ENCODE data around the gene ZFAND3. TPM values are rescaled to one million over a fixed set of nuclear protein-coding genes. Genes with fewer than 3 reads are reported as not detected.

The ZFAND3 gene
- total and polyA plus RNA-seq, 10 of the 15 experiments (the other 5 are each of a cell fraction or from before 2014, with no cell fraction given): 0.90 to 34.4 (median 16.3) TPM

DNA sequence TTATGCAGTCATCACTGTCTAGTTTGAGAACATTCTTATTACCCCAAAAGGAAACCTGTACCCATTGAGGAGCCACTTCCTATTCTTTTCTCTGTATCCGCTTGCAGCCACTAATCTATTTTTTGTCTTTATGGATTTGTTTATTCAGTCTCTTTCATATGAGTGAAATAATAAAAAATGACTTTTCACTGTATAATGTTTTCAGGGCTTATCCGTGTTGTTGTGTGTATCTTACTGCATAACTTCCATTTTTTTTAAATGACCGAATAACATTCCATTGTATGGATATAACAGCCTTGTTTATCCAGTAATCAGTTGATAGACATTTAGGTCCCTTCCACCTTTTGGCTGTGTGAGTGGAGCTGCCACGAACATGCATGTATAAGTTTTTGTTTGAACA lies 86.6 kb downstream of the ZFAND3 start:
- intact Hi-C loops (cut with micrococcal nuclease; ENCODE audit: unreplicated experiment) (no loop called here), in situ Hi-C loops (cut with MboI) (no loop called here)
- peaks cover 49% of the 10 kb centered on the region for H3K79me2 ChIP-seq (ENCODE audit: control insufficient read depth, insufficient read depth, low read length)
- H3K4me2 ChIP-seq (ENCODE audit: control insufficient read depth, insufficient read depth): no peak overlapping the region
- 88% methylated on average over 4 of the region's 4 CpGs for WGBS (ENCODE audit: insufficient coverage, insufficient replicate concordance, low lambda C conversion rate, missing lambda C conversion rate)
- no peaks in the 10 kb centered on the region for H3K4me1 ChIP-seq (ENCODE audit: control insufficient read depth, insufficient read depth, low read length)
- H4K20me1 ChIP-seq (ENCODE audit: control insufficient read depth, insufficient read depth): no peaks in the 10 kb centered on the region; the same call in 1 of the 2 replicates
- H3K36me3 ChIP-seq (ENCODE audit: control insufficient read depth in 2 of 2, insufficient read depth in 2 of 2, low read length in 1 of 2): no peaks in the 10 kb centered on the region; a peak in 1 of 4 replicates
- POLR2A ChIA-PET: no interaction called here
- H3K9ac ChIP-seq (ENCODE audit: control insufficient read depth, insufficient read depth, low read length): no peak overlapping the region
- no peaks in the 10 kb centered on the region for H3K27me3 ChIP-seq (replicated peaks in 1 of 2; ENCODE audit: control insufficient read depth in 2 of 2, insufficient read depth in 2 of 2, low read length in 1 of 2)
- SMC1A ChIA-PET (ENCODE audit: uncharacterized antibody, unreplicated experiment): no interaction called here
- no peak overlapping the region for H3K27ac ChIP-seq (ENCODE audit: control insufficient read depth, insufficient read depth)
- CTCF ChIA-PET: no interaction called here
- H3K9me3 ChIP-seq (replicated peaks; ENCODE audit: control insufficient read depth, insufficient read depth, low read length): no peaks in the 10 kb centered on the region
- RAD21 ChIA-PET (ENCODE audit: unreplicated experiment): no interaction called here
- FAIRE-seq: no peak
- DNase-seq (ENCODE audit: low read depth, low spot score): no peak
- TF ChIP-seq ZSCAN29 (IDR thresholded peaks at IDR 0.05): no peak
- H2AFZ ChIP-seq (ENCODE audit: control insufficient read depth, low read depth, low read length): no peak overlapping the region
- no peak overlapping the region for H3K4me3 ChIP-seq
- BruUV-seq (replicated peaks): no TSS peak
- peak; percentile 44; the same call in 1 of the 3 replicates for ATAC-seq

DNA sequence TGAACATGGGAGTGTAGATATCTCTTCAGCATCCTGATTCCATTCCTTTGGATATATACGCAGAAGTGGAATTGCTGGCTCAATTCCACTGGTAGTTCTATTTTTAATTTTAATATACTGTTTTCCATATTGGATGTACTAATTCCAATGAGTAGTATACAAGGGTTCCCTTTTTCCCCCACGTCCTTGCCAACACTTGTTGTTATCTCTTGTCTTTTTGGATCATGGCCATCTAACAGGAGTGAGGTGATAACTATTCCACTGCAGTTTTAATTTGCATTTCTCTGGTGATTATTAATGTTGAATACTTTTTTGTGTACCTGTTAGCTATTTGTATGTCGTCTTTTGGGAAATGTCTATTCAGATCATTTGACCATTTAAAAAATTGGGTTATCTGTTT lies 91.5 kb downstream of the ZFAND3 start:
- ChIA-PET RAD21 (ENCODE audit: unreplicated experiment) (interaction anchor here (1.0 kb wide), 1 partner anchor 8 kb away, joined by 3 read pairs; no protein-coding TSS in a partner anchor), CTCF (interaction anchor here (0.7 kb wide), 1 partner anchor 123 kb away, joined by 3 read pairs; no protein-coding TSS in a partner anchor), SMC1A (ENCODE audit: uncharacterized antibody, unreplicated experiment) (interaction anchor here (0.6 kb wide), 1 partner anchor 87 kb away, joined by 3 read pairs; no protein-coding TSS in a partner anchor), POLR2A (interaction anchor here (1.0 kb wide), 1 partner anchor 9 kb away, joined by 4 read pairs; no protein-coding TSS in a partner anchor)
- Histone ChIP-seq H3K4me3 (no peak overlapping the region), H3K9me3 (replicated peaks; ENCODE audit: control insufficient read depth, insufficient read depth, low read length) (no peaks in the 10 kb centered on the region), H3K36me3 (ENCODE audit: control insufficient read depth in 2 of 2, insufficient read depth in 2 of 2, low read length in 1 of 2) (no peaks in the 10 kb centered on the region), H2AFZ (ENCODE audit: control insufficient read depth, low read depth, low read length) (no peak overlapping the region), H3K4me2 (ENCODE audit: control insufficient read depth, insufficient read depth) (no peak overlapping the region), H3K79me2 (ENCODE audit: control insufficient read depth, insufficient read depth, low read length) (peaks cover 46% of the 10 kb centered on the region), H4K20me1 (ENCODE audit: control insufficient read depth, insufficient read depth) (no peaks in the 10 kb centered on the region), H3K9ac (ENCODE audit: control insufficient read depth, insufficient read depth, low read length) (no peak overlapping the region), H3K27me3 (replicated peaks in 1 of 2; ENCODE audit: control insufficient read depth in 2 of 2, insufficient read depth in 2 of 2, low read length in 1 of 2) (no peaks in the 10 kb centered on the region), H3K27ac (ENCODE audit: control insufficient read depth, insufficient read depth) (no peak overlapping the region), H3K4me1 (ENCODE audit: control insufficient read depth, insufficient read depth, low read length) (no peaks in the 10 kb centered on the region; the same call in 1 of the 2 replicates)
- BruUV-seq (replicated peaks): no TSS peak
- in situ Hi-C loops (cut with MboI) (no loop called here), intact Hi-C loops (cut with micrococcal nuclease; ENCODE audit: unreplicated experiment) (no loop called here)
- FAIRE-seq (no peak), DNase-seq (ENCODE audit: low read depth, low spot score) (no peak), ATAC-seq (no peak)
- WGBS (ENCODE audit: insufficient coverage, insufficient replicate concordance, low lambda C conversion rate, missing lambda C conversion rate): 94% methylated on average over 3 of the region's 3 CpGs
- TF ChIP-seq MEF2A (IDR thresholded peaks at IDR 0.05; ENCODE audit: insufficient read depth, low read depth, low read length) (no peak), EP300 (IDR thresholded peaks at IDR 0.05; ENCODE audit: borderline replicate concordance in 1 of 2, control insufficient read depth in 1 of 2, low read depth in 2 of 2, low read length in 2 of 2) (no peak), RELA (IDR thresholded peaks at IDR 0.05; ENCODE audit: borderline replicate concordance, partially characterized antibody) (no peak), ZNF217 (IDR thresholded peaks at IDR 0.05) (no peak)
- TF ChIP-seq, protein P1, sequence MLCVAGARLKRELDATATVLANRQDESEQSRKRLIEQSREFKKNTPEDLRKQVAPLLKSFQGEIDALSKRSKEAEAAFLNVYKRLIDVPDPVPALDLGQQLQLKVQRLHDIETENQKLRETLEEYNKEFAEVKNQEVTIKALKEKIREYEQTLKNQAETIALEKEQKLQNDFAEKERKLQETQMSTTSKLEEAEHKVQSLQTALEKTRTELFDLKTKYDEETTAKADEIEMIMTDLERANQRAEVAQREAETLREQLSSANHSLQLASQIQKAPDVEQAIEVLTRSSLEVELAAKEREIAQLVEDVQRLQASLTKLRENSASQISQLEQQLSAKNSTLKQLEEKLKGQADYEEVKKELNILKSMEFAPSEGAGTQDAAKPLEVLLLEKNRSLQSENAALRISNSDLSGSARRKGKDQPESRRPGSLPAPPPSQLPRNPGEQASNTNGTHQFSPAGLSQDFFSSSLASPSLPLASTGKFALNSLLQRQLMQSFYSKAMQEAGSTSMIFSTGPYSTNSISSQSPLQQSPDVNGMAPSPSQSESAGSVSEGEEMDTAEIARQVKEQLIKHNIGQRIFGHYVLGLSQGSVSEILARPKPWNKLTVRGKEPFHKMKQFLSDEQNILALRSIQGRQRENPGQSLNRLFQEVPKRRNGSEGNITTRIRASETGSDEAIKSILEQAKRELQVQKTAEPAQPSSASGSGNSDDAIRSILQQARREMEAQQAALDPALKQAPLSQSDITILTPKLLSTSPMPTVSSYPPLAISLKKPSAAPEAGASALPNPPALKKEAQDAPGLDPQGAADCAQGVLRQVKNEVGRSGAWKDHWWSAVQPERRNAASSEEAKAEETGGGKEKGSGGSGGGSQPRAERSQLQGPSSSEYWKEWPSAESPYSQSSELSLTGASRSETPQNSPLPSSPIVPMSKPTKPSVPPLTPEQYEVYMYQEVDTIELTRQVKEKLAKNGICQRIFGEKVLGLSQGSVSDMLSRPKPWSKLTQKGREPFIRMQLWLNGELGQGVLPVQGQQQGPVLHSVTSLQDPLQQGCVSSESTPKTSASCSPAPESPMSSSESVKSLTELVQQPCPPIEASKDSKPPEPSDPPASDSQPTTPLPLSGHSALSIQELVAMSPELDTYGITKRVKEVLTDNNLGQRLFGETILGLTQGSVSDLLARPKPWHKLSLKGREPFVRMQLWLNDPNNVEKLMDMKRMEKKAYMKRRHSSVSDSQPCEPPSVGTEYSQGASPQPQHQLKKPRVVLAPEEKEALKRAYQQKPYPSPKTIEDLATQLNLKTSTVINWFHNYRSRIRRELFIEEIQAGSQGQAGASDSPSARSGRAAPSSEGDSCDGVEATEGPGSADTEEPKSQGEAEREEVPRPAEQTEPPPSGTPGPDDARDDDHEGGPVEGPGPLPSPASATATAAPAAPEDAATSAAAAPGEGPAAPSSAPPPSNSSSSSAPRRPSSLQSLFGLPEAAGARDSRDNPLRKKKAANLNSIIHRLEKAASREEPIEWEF (IDR thresholded peaks at IDR 0.05; ENCODE audit: insufficient replicate concordance, low read depth, low read length): no peak
- TF ChIP-seq, protein P2, sequence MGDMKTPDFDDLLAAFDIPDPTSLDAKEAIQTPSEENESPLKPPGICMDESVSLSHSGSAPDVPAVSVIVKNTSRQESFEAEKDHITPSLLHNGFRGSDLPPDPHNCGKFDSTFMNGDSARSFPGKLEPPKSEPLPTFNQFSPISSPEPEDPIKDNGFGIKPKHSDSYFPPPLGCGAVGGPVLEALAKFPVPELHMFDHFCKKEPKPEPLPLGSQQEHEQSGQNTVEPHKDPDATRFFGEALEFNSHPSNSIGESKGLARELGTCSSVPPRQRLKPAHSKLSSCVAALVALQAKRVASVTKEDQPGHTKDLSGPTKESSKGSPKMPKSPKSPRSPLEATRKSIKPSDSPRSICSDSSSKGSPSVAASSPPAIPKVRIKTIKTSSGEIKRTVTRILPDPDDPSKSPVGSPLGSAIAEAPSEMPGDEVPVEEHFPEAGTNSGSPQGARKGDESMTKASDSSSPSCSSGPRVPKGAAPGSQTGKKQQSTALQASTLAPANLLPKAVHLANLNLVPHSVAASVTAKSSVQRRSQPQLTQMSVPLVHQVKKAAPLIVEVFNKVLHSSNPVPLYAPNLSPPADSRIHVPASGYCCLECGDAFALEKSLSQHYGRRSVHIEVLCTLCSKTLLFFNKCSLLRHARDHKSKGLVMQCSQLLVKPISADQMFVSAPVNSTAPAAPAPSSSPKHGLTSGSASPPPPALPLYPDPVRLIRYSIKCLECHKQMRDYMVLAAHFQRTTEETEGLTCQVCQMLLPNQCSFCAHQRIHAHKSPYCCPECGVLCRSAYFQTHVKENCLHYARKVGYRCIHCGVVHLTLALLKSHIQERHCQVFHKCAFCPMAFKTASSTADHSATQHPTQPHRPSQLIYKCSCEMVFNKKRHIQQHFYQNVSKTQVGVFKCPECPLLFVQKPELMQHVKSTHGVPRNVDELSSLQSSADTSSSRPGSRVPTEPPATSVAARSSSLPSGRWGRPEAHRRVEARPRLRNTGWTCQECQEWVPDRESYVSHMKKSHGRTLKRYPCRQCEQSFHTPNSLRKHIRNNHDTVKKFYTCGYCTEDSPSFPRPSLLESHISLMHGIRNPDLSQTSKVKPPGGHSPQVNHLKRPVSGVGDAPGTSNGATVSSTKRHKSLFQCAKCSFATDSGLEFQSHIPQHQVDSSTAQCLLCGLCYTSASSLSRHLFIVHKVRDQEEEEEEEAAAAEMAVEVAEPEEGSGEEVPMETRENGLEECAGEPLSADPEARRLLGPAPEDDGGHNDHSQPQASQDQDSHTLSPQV (IDR thresholded peaks at IDR 0.05): no peak
